ENCODE data around the gene NFKB1. TPM values are rescaled to one million over a fixed set of nuclear protein-coding genes. Genes with fewer than 3 reads are reported as not detected.

The NFKB1 gene
- polyA plus RNA-seq, 1 donor from 2014 or later, result 8.6 TPM

DNA sequence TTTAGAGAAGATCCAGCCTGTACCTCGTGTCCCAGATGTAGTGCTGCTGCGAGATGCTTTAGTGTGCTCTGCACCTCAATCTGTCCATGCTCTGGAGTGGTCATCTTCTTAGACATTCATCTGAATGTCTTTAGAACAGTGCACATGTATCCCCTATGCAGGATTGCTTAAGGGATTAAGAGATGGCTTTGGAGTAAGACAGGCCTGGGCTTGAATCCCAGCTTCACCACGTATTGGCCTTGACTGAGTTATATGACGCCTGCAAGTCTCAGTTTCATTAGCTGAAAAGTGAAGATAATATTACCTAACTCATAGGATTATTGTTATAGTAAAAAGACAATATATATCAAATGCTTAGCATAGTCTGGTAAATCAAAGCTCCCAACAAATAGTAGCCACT is 98.3 kb downstream of the NFKB1 start:
- no peak overlapping the region for H3K27ac ChIP-seq (ENCODE audit: low read length)
- H3K4me2 ChIP-seq (ENCODE audit: low read length), result no peak overlapping the region
- TF ChIP-seq, protein P1, sequence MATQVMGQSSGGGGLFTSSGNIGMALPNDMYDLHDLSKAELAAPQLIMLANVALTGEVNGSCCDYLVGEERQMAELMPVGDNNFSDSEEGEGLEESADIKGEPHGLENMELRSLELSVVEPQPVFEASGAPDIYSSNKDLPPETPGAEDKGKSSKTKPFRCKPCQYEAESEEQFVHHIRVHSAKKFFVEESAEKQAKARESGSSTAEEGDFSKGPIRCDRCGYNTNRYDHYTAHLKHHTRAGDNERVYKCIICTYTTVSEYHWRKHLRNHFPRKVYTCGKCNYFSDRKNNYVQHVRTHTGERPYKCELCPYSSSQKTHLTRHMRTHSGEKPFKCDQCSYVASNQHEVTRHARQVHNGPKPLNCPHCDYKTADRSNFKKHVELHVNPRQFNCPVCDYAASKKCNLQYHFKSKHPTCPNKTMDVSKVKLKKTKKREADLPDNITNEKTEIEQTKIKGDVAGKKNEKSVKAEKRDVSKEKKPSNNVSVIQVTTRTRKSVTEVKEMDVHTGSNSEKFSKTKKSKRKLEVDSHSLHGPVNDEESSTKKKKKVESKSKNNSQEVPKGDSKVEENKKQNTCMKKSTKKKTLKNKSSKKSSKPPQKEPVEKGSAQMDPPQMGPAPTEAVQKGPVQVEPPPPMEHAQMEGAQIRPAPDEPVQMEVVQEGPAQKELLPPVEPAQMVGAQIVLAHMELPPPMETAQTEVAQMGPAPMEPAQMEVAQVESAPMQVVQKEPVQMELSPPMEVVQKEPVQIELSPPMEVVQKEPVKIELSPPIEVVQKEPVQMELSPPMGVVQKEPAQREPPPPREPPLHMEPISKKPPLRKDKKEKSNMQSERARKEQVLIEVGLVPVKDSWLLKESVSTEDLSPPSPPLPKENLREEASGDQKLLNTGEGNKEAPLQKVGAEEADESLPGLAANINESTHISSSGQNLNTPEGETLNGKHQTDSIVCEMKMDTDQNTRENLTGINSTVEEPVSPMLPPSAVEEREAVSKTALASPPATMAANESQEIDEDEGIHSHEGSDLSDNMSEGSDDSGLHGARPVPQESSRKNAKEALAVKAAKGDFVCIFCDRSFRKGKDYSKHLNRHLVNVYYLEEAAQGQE (IDR thresholded peaks at IDR 0.05; ENCODE audit: borderline replicate concordance), result no peak
- TF ChIP-seq RAD21 (conservative IDR thresholded peaks at IDR 0.05) (no peak), SMC3 (conservative IDR thresholded peaks at IDR 0.05; ENCODE audit: poor library complexity) (no peak), POLR2AphosphoS5 (IDR thresholded peaks at IDR 0.05) (no peak), EZH2 (IDR thresholded peaks at IDR 0.05; ENCODE audit: borderline replicate concordance, insufficient read depth, low read length, poor library complexity, severe bottlenecking) (no peak), TAF1 (IDR thresholded peaks at IDR 0.05; ENCODE audit: low read depth) (no peak), MXI1 (conservative IDR thresholded peaks at IDR 0.05; ENCODE audit: poor library complexity, severe bottlenecking) (no peak), EP300 (conservative IDR thresholded peaks at IDR 0.05; ENCODE audit: poor library complexity, severe bottlenecking) (no peak)
- TF ChIP-seq, protein P2, sequence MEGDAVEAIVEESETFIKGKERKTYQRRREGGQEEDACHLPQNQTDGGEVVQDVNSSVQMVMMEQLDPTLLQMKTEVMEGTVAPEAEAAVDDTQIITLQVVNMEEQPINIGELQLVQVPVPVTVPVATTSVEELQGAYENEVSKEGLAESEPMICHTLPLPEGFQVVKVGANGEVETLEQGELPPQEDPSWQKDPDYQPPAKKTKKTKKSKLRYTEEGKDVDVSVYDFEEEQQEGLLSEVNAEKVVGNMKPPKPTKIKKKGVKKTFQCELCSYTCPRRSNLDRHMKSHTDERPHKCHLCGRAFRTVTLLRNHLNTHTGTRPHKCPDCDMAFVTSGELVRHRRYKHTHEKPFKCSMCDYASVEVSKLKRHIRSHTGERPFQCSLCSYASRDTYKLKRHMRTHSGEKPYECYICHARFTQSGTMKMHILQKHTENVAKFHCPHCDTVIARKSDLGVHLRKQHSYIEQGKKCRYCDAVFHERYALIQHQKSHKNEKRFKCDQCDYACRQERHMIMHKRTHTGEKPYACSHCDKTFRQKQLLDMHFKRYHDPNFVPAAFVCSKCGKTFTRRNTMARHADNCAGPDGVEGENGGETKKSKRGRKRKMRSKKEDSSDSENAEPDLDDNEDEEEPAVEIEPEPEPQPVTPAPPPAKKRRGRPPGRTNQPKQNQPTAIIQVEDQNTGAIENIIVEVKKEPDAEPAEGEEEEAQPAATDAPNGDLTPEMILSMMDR (IDR thresholded peaks at IDR 0.05; ENCODE audit: poor library complexity, severe bottlenecking), result no peak
- H3K9me2 ChIP-seq (ENCODE audit: insufficient read depth, low read length), result no peaks in the 10 kb centered on the region
- no peaks in the 10 kb centered on the region for H3K9me3 ChIP-seq (ENCODE audit: low read length)
- no peaks in the 10 kb centered on the region for H4K20me1 ChIP-seq (ENCODE audit: insufficient read depth)
- H3K36me3 ChIP-seq (ENCODE audit: insufficient read depth, low read length), result peaks cover 6% of the 10 kb centered on the region
- no peaks in the 10 kb centered on the region for H3K79me2 ChIP-seq (replicated peaks; ENCODE audit: insufficient read depth, low read length)
- no peak overlapping the region for H3K4me3 ChIP-seq (ENCODE audit: low read length)
- H2AFZ ChIP-seq (ENCODE audit: low read depth, low read length), result no peak overlapping the region
- no peaks in the 10 kb centered on the region for H3K27me3 ChIP-seq (ENCODE audit: insufficient read depth, low read depth, low read length)
- no peaks in the 10 kb centered on the region for H3F3A ChIP-seq (ENCODE audit: insufficient read depth, low read length, poor library complexity, severe bottlenecking)
- no peak overlapping the region for H3K9ac ChIP-seq (ENCODE audit: low read length)

DNA sequence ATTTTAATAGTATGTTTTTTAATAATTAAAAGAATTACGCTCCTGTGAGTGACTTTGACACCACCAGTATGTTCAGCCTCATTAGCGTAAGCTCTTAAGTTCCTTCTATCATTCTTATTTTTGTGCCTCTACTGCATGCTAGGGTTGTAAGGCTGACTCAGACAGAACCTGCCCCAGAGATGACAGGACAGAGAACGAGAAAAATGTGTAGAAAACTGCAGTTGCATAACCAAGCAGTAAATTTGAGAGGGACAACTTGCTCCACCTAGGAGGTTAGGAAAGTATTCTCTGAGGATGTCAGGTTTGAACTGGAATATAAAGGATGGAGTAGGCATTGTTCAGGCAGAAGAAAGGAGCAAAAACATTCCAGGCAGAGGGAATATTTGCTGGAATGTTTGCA is 98.7 kb downstream of the NFKB1 start:
- TF ChIP-seq EZH2 (IDR thresholded peaks at IDR 0.05; ENCODE audit: borderline replicate concordance, insufficient read depth, low read length, poor library complexity, severe bottlenecking) (no peak), RAD21 (conservative IDR thresholded peaks at IDR 0.05) (no peak), POLR2AphosphoS5 (IDR thresholded peaks at IDR 0.05) (no peak), SMC3 (conservative IDR thresholded peaks at IDR 0.05; ENCODE audit: poor library complexity) (no peak), TAF1 (IDR thresholded peaks at IDR 0.05; ENCODE audit: low read depth) (no peak), MXI1 (conservative IDR thresholded peaks at IDR 0.05; ENCODE audit: poor library complexity, severe bottlenecking) (no peak), EP300 (conservative IDR thresholded peaks at IDR 0.05; ENCODE audit: poor library complexity, severe bottlenecking) (no peak)
- TF ChIP-seq, protein P2 (IDR thresholded peaks at IDR 0.05; ENCODE audit: poor library complexity, severe bottlenecking), result no peak
- TF ChIP-seq, protein P1 (IDR thresholded peaks at IDR 0.05; ENCODE audit: borderline replicate concordance), result no peak

More for the DNA sequence above, 98.7 kb downstream of the NFKB1 start:
- Histone ChIP-seq H3K27me3 (ENCODE audit: insufficient read depth, low read depth, low read length) (no peaks in the 10 kb centered on the region), H3K4me2 (ENCODE audit: low read length) (no peak overlapping the region), H3K9ac (ENCODE audit: low read length) (no peak overlapping the region), H3K9me3 (ENCODE audit: low read length) (no peaks in the 10 kb centered on the region), H3F3A (ENCODE audit: insufficient read depth, low read length, poor library complexity, severe bottlenecking) (no peaks in the 10 kb centered on the region), H3K36me3 (ENCODE audit: insufficient read depth, low read length) (peaks cover 6% of the 10 kb centered on the region), H3K27ac (ENCODE audit: low read length) (no peak overlapping the region), H2AFZ (ENCODE audit: low read depth, low read length) (no peak overlapping the region), H4K20me1 (ENCODE audit: insufficient read depth) (no peaks in the 10 kb centered on the region), H3K79me2 (replicated peaks; ENCODE audit: insufficient read depth, low read length) (no peaks in the 10 kb centered on the region), H3K4me3 (ENCODE audit: low read length) (no peak overlapping the region), H3K9me2 (ENCODE audit: insufficient read depth, low read length) (no peaks in the 10 kb centered on the region)
